HepG2 (cell line): ENCODE measurements around the gene HRC. TPM values are rescaled to one million over a fixed set of nuclear protein-coding genes. Genes with fewer than 3 reads are reported as not detected.
A peak's percentile ranks its signal among the peaks of the same experiment; 100 is the strongest.

Source experiments
- CBFB ChIP-seq: sonication (generic); formaldehyde crosslinking; IDR thresholded peaks from 2 replicates; pipeline ENCODE4 v1.4.0; 2020; ENCODE audit warnings: missing genetic modification reagents
- DMTF1 ChIP-seq: sonication (generic); formaldehyde crosslinking; IDR thresholded peaks from 2 replicates; pipeline ENCODE4 v1.4.0; 2020; ENCODE audit warnings: mild to moderate bottlenecking, missing genetic modification reagents
- DPF2 ChIP-seq: sonication (generic); formaldehyde crosslinking; IDR thresholded peaks from 2 replicates; pipeline ENCODE4 v1.4.0; 2020; ENCODE audit warnings: mild to moderate bottlenecking, low read depth, missing genetic modification reagents, borderline replicate concordance
- NAIF1 ChIP-seq: sonication (generic); formaldehyde crosslinking; IDR thresholded peaks from 2 replicates; pipeline ENCODE4 v1.5.0; 2020; ENCODE audit warnings: mild to moderate bottlenecking, missing genetic modification reagents, borderline replicate concordance
- RNF2 ChIP-seq: fragments of 450-650 bp; conservative IDR thresholded peaks from 2 replicates; pipeline ENCODE4 v1.6.1; 2016; ENCODE audit warnings: low read depth
- SNRNP70 ChIP-seq: fragments of 200-400 bp; formaldehyde crosslinking; IDR thresholded peaks from 2 replicates; pipeline ENCODE4 v1.6.1; 2017; ENCODE audit warnings: mild to moderate bottlenecking, low read depth, low read length, moderate library complexity
- THYN1 ChIP-seq: sonication (generic); formaldehyde crosslinking; IDR thresholded peaks from 2 replicates; pipeline ENCODE4 v1.8.1; 2023; ENCODE audit warnings: low read depth, mild to moderate bottlenecking, moderate library complexity, missing genetic modification reagents, borderline replicate concordance
- YY1 ChIP-seq: IDR thresholded peaks from 2 replicates; pipeline ENCODE4 v1.6.1; 2011; ENCODE audit warnings: low read length, low read depth, moderate library complexity, mild to moderate bottlenecking; ENCODE audit not compliant: insufficient read depth, insufficient replicate concordance
- ZBTB42 ChIP-seq: sonication (generic); formaldehyde crosslinking; IDR thresholded peaks from 2 replicates; pipeline ENCODE4 v1.5.0; 2020; ENCODE audit warnings: mild to moderate bottlenecking, missing genetic modification reagents
- ZBTB7A ChIP-seq: sonication (generic); formaldehyde crosslinking; IDR thresholded peaks from 2 replicates; pipeline ENCODE4 v1.8.0; 2022; ENCODE audit warnings: mild to moderate bottlenecking, missing genetic modification reagents
- ZNF33B ChIP-seq: sonication (generic); formaldehyde crosslinking; IDR thresholded peaks from 2 replicates; pipeline ENCODE4 v1.5.1; 2020; ENCODE audit warnings: mild to moderate bottlenecking, missing genetic modification reagents
- ZNF605 ChIP-seq: sonication (generic); formaldehyde crosslinking; IDR thresholded peaks from 2 replicates; pipeline ENCODE4 v1.8.0; 2022; ENCODE audit warnings: mild to moderate bottlenecking, missing genetic modification reagents
- polyA plus RNA-seq, 8 experiments: library from polyadenylated mRNA; depleted of rRNA in 3 of 8; stranded (reverse) in 7 of 8; unstranded in 1 of 8; fragments of >200 nt; fragmentation: Illumina TruSeq in 4 of 8; extraction: Trizol in 4 of 8; gene quantifications; 2 replicates each; pipeline versions ENCODE4 v1.2.1 to v1.2.3, GENCODE V29; 2011 to 2016; ENCODE audit warnings: low read depth in 4 of 8, missing spikeins in 1 of 8, mixed read lengths in 1 of 8; ENCODE audit not compliant: insufficient read depth in 1 of 8
- total RNA-seq, 5 experiments: library from RNA; depleted of rRNA; stranded (reverse); fragments of >200 nt; fragmentation: Illumina TruSeq; extraction: Trizol; gene quantifications; 2 replicates each; pipeline ENCODE4 v1.2.3, GENCODE V29; 2016; ENCODE audit warnings: low read depth in 1 of 5
- TF ChIP-seq, protein P1 (sequence below): sonication (generic); formaldehyde crosslinking; IDR thresholded peaks from one replicate; pipeline ENCODE4 v1.5.1; 2020; ENCODE audit warnings: mild to moderate bottlenecking, missing genetic modification reagents; ENCODE audit errors: not compliant biosample characterization
- TF ChIP-seq, protein P2 (sequence below): sonication (generic); formaldehyde crosslinking; conservative IDR thresholded peaks from 2 replicates; pipeline ENCODE4 v1.4.0; 2020; ENCODE audit warnings: mild to moderate bottlenecking, missing genetic modification reagents, moderate library complexity

The HRC gene
- total and polyA plus RNA-seq, 2 of the 13 experiments (the other 11 are each of a cell fraction or from before 2014, with no cell fraction given): 3.6 to 15.4 TPM

GRCh38 chr19:49118565-49119410 lies 36.4 kb downstream of the HRC start, which contains the start of gene C19orf73 (continued):
- TF ChIP-seq THYN1 (CRISPR knock-in tag) (no peak), ZBTB42 (0 out of 2 replicates have a peak, but pooled peaks have one; percentile 53), RNF2 (peak; percentile 89), ZNF605 (CRISPR knock-in tag) (0 out of 2 replicates have a peak, but pooled peaks have one; percentile 23), DPF2 (CRISPR knock-in tag) (no peak), ZBTB7A (CRISPR knock-in tag) (peak; percentile 88), SNRNP70 (no peak), NAIF1 (CRISPR knock-in tag) (no peak; the same call in 1 of the 2 replicates), ZNF33B (CRISPR knock-in tag) (no peak), DMTF1 (CRISPR knock-in tag) (no peak), YY1 (no peak), CBFB (peak; percentile 60; the same call in 1 of the 2 replicates)
- TF ChIP-seq, protein P1, sequence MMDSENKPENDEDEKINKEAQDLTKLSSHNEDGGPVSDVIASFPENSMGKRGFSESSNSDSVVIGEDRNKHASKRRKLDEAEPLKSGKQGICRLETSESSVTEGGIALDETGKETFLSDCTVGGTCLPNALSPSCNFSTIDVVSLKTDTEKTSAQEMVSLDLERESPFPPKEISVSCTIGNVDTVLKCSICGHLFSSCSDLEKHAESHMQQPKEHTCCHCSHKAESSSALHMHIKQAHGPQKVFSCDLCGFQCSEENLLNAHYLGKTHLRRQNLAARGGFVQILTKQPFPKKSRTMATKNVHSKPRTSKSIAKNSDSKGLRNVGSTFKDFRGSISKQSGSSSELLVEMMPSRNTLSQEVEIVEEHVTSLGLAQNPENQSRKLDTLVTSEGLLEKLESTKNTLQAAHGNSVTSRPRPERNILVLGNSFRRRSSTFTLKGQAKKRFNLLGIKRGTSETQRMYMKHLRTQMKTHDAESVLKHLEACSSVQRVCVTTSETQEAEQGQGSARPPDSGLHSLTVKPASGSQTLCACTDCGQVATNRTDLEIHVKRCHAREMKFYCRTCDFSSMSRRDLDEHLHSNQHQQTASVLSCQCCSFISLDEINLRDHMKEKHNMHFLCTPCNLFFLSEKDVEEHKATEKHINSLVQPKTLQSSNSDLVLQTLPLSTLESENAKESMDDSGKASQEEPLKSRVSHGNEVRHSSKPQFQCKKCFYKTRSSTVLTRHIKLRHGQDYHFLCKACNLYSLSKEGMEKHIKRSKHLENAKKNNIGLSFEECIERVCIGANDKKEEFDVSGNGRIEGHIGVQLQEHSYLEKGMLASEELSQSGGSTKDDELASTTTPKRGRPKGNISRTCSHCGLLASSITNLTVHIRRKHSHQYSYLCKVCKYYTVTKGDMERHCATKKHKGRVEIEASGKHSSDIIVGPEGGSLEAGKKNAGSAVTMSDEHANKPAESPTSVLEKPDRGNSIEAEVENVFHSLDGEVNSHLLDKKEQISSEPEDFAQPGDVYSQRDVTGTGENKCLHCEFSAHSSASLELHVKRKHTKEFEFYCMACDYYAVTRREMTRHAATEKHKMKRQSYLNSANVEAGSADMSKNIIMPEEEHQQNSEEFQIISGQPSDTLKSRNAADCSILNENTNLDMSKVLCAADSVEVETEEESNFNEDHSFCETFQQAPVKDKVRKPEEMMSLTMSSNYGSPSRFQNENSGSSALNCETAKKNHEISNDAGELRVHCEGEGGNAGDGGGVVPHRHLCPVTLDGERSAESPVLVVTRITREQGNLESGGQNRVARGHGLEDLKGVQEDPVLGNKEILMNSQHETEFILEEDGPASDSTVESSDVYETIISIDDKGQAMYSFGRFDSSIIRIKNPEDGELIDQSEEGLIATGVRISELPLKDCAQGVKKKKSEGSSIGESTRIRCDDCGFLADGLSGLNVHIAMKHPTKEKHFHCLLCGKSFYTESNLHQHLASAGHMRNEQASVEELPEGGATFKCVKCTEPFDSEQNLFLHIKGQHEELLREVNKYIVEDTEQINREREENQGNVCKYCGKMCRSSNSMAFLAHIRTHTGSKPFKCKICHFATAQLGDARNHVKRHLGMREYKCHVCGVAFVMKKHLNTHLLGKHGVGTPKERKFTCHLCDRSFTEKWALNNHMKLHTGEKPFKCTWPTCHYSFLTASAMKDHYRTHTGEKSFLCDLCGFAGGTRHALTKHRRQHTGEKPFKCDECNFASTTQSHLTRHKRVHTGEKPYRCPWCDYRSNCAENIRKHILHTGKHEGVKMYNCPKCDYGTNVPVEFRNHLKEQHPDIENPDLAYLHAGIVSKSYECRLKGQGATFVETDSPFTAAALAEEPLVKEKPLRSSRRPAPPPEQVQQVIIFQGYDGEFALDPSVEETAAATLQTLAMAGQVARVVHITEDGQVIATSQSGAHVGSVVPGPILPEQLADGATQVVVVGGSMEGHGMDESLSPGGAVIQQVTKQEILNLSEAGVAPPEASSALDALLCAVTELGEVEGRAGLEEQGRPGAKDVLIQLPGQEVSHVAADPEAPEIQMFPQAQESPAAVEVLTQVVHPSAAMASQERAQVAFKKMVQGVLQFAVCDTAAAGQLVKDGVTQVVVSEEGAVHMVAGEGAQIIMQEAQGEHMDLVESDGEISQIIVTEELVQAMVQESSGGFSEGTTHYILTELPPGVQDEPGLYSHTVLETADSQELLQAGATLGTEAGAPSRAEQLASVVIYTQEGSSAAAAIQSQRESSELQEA: no peak
- TF ChIP-seq, protein P2, sequence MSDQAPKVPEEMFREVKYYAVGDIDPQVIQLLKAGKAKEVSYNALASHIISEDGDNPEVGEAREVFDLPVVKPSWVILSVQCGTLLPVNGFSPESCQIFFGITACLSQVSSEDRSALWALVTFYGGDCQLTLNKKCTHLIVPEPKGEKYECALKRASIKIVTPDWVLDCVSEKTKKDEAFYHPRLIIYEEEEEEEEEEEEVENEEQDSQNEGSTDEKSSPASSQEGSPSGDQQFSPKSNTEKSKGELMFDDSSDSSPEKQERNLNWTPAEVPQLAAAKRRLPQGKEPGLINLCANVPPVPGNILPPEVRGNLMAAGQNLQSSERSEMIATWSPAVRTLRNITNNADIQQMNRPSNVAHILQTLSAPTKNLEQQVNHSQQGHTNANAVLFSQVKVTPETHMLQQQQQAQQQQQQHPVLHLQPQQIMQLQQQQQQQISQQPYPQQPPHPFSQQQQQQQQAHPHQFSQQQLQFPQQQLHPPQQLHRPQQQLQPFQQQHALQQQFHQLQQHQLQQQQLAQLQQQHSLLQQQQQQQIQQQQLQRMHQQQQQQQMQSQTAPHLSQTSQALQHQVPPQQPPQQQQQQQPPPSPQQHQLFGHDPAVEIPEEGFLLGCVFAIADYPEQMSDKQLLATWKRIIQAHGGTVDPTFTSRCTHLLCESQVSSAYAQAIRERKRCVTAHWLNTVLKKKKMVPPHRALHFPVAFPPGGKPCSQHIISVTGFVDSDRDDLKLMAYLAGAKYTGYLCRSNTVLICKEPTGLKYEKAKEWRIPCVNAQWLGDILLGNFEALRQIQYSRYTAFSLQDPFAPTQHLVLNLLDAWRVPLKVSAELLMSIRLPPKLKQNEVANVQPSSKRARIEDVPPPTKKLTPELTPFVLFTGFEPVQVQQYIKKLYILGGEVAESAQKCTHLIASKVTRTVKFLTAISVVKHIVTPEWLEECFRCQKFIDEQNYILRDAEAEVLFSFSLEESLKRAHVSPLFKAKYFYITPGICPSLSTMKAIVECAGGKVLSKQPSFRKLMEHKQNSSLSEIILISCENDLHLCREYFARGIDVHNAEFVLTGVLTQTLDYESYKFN (CRISPR knock-in tag): peak; percentile 62
